ENCODE results near the gene OTULIN.

The OTULIN gene

GRCh38 chr5:14664270-14665100, at the start of gene OTULIN:
Gene OTULIN, plus strand, starts transcription at chr5:14664718. Its CDS starts 108 bp downstream, at chr5:14664826.
- in situ Hi-C loops (cut with HindIII; ENCODE audit: low sequenced_read_pairs): no loop called here

GRCh38 chr5:14615365-14615764, 49.2 kb upstream of the OTULIN start:
- in situ Hi-C loops (cut with HindIII; ENCODE audit: low sequenced_read_pairs): no loop called here

- in situ Hi-C loops (cut with HindIII; ENCODE audit: low sequenced_read_pairs): no loop called here
Observed at GRCh38 chr5:14617441-14617840, 47.1 kb upstream of the OTULIN start.

DNA sequence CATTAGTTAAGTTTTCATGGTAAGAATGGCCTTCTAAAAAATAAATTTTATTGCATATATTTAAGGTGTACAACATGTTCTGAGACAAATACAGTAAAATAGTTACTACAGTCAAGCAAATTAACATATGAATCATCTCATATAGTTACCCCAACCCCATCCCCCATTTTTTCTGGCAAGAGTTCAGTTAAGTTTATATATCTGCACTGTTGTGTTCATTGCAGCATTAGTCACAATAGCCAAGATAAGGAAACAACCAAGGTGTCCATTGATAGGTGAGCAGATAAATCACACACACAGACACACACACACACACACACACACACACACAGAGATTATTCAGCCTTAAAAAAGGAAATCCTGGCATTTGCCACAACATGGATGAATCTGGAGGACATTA, 37.2 kb upstream of the OTULIN start:
- in situ Hi-C loops (cut with HindIII; ENCODE audit: low sequenced_read_pairs): loop anchor here (25.0 kb wide), 2 partner anchors 240 to 515 kb away; no protein-coding TSS in a partner anchor

DNA sequence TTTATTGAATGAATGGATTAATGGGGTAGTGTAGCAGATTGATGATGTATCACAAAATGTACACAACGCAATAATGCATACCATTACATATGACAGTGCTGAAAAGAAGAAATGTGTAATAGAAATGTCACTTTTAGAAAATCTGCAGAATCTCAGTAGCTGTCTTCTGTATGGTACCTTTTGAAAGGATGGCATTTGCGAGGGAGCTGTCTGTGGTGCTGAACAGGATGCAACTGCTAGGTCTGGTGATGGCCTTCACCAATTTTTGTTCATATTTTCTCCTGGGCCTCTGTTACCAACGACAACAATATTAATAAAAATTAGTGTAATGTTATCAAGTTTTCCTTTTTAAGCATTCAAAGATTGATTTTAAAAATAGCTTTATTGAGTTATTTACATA, 36.2 kb upstream of the OTULIN start:
- in situ Hi-C loops (cut with HindIII; ENCODE audit: low sequenced_read_pairs): loop anchor here (25.0 kb wide), 2 partner anchors 241 to 516 kb away; no protein-coding TSS in a partner anchor

GRCh38 chr5:14630671-14631070, 33.8 kb upstream of the OTULIN start:
- in situ Hi-C loops (cut with HindIII; ENCODE audit: low sequenced_read_pairs): loop anchor here (25.0 kb wide), 2 partner anchors 243 to 518 kb away; no protein-coding TSS in a partner anchor

DNA sequence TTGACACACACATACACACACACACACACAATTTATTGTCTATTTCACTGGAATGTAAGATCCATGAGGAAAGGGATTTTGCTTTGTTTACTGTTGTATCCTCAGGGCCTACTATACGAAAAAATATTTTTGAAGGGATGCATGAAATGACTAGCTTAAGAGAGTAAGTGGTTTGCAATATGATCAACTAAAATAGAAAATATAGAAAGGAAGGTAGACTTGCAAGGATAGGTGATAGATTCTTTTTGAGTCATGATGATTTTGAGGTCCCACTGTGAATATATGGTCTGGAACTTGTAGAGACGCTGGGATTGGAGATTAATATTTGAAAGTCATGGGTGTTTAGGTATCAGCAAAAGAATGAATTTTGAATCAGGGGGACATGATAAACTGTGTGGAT, 28.9 kb upstream of the OTULIN start:
- in situ Hi-C loops (cut with HindIII; ENCODE audit: low sequenced_read_pairs): loop anchor here (25.0 kb wide), 2 partner anchors 248 to 523 kb away; no protein-coding TSS in a partner anchor

DNA sequence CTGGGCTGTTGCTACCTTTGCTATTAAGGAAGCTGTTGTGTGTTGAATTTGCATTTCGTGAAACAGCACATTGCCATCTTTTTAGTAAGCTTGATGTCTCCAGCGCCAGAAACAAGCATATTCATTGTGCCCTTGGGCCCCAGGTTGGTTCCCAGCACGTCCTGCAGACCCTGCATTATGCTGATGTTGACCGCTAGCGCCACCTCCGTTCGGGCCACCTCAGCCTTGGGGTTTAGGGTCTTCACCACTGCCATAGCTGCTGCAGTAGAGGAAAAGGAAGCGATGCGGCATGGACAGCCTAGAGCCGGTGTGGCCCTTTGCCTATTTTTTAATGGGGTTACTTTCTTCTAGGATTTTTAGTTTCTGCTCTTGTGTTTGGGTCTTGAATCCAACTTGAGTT, 23.8 kb upstream of the OTULIN start:
- in situ Hi-C loops (cut with HindIII; ENCODE audit: low sequenced_read_pairs): loop anchor here (5.0 to 25.0 kb wide), 4 partner anchors 33 to 656 kb away; no protein-coding TSS in a partner anchor

- in situ Hi-C loops (cut with HindIII; ENCODE audit: low sequenced_read_pairs): loop anchor here (5.0 to 25.0 kb wide), 4 partner anchors 37 to 660 kb away; no protein-coding TSS in a partner anchor
Observed at GRCh38 chr5:14644623-14645237, 19.8 kb upstream of the OTULIN start.

DNA sequence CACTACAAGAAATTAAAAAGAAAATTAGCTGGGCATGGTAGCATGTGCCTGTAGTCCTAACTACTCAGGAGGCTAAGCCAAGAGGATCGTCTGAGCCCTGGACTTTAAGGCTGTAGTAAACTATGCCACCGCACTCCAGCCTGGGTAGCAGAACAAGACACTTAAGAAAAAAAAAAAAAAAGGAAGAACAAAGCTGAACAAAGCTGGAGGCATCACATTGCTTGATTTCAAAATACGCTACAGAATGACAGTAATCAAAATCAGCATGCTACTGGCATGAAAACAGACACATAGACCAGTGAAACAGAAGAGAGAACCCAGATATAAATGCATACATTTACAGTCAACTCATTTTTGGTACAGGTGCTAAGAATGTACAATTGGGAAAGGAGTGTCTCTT, 14.5 kb upstream of the OTULIN start:
- in situ Hi-C loops (cut with HindIII; ENCODE audit: low sequenced_read_pairs): no loop called here

GRCh38 chr5:14655146-14655741, 9.3 kb upstream of the OTULIN start:
- in situ Hi-C loops (cut with HindIII; ENCODE audit: low sequenced_read_pairs): no loop called here

GRCh38 chr5:14656898-14657297, 7.6 kb upstream of the OTULIN start:
- in situ Hi-C loops (cut with HindIII; ENCODE audit: low sequenced_read_pairs): no loop called here

GRCh38 chr5:14659821-14660607, 4.5 kb upstream of the OTULIN start:
- in situ Hi-C loops (cut with HindIII; ENCODE audit: low sequenced_read_pairs): no loop called here

DNA sequence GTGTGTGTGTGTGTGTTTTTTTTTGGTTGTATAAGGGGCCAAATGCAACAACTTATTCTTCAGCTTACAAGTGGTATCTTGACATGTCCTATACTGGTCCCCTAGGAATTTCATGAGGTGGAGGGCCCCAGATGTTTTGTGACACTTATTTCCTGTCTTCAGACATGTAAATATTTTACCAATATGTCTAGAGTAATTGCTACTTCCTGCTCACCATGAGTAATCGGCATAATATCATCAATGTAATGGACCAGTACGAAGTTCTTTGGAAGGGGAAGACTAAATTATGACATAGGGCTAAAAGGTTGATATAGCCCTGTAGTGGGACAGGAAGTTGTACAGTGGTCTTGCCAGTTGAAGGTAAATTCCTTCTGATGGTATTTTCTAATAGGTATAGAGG, 3.7 kb upstream of the OTULIN start:
- in situ Hi-C loops (cut with HindIII; ENCODE audit: low sequenced_read_pairs): no loop called here

GRCh38 chr5:14662721-14663260, 1.7 kb upstream of the OTULIN start:
- in situ Hi-C loops (cut with HindIII; ENCODE audit: low sequenced_read_pairs): no loop called here

GRCh38 chr5:14663734-14664269, 716 bp upstream of the OTULIN start:
- in situ Hi-C loops (cut with HindIII; ENCODE audit: low sequenced_read_pairs): no loop called here

DNA sequence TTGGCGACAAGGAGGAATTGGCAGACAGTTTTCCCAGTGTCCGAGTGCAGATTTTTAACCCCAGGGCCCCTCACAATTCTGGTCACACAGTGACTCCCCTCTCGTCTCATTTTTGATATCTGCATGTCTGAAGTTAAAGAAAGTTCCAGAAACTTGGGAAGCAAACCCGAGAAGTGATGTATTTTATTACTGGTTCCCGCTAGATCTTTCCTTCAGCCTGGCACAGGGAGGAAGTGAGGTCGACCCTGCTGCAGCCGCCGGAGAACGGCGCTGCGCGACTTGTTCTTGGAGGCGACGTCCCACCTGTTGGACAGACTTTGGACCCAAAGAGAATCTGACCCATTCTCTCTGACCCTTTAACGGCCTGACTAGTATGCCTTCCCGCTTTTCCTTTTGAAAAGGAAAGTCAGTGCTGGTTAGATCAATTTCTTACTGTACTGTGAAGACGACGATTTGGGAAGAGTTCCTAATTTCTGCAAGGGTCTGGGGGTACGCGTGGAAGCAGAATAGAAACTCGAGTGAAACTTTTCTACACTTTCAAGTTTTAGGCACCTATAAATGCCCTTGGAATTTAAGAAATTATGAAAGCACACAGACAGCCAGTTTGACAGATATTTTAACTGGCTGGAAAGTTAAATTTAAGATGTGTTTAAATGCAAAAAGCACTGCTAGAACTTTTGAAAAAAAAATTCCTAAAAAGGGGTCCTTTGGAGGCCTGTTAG, 744 bp downstream of the OTULIN start:
- in situ Hi-C loops (cut with HindIII; ENCODE audit: low sequenced_read_pairs): no loop called here

DNA sequence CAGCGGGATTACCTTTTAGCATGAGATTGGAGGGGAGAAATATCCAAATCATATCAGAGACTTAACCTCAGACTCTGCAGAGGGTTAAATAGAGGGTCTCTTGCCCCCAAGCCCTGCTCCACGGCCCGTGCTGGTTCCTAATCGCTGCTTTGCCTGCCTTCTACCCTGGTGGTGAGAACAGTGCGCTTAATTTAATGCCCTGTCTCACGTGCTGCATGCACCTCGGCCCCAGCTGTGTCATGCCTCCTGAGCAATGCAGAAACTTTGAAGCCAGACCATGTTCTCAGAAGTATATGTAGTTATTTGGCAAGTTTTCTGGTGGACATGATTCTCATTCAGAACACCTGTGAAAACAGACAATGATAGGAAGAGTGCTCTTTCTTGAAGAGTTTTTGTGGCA, 1.4 kb downstream of the OTULIN start:
- in situ Hi-C loops (cut with HindIII; ENCODE audit: low sequenced_read_pairs): no loop called here

DNA sequence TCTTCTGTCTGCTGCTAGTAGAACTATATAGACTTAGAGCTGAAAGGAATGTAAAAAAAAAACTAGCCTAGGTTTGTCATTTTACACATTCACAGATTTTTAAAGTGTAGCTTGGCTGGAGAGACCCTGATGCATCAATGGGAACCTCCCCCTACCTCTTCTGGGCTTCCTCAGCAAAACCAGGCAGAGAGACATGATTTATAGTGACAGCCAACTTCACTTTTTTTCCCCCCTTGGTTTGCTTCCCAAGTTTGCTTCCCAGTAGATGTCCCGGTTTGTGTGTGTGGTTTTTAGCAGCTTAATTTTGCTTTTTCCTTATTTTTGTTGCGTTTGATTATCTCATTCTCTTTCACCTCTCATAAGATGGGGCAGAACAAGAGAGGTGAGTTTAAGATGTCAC, 1.8 kb downstream of the OTULIN start:
- in situ Hi-C loops (cut with HindIII; ENCODE audit: low sequenced_read_pairs): no loop called here

DNA sequence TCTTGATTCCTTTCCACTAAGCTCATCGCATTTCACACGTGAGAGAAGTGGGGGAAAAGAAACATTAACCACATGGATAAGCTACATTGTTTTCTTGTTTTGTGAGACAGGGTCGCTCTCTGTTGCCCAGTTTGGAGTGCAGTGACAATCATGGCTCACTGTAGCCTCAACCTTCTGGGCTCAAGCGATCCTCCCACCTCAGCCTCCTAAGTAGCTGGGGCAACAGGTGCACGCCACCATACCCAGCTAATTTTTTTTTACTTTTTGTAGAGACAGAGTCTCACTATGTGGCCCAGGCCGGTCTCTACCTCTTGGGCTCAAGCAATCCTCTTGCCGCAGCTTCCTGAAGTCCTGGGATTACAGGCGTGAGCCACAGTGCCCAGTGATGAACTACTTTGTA, 2.8 kb downstream of the OTULIN start:
- in situ Hi-C loops (cut with HindIII; ENCODE audit: low sequenced_read_pairs): no loop called here

All from endothelial cell of hepatic sinusoid (primary cell).